SHP77 treated with DMSO at 0.1 percent for 48 hours (cell line): ENCODE data around the gene PTPRT.

Experiments used
- DNase-seq: peaks from one replicate; lab custom pipeline; 2025; lab: John Stamatoyannopoulos, UW

PTPRT gene

DNA sequence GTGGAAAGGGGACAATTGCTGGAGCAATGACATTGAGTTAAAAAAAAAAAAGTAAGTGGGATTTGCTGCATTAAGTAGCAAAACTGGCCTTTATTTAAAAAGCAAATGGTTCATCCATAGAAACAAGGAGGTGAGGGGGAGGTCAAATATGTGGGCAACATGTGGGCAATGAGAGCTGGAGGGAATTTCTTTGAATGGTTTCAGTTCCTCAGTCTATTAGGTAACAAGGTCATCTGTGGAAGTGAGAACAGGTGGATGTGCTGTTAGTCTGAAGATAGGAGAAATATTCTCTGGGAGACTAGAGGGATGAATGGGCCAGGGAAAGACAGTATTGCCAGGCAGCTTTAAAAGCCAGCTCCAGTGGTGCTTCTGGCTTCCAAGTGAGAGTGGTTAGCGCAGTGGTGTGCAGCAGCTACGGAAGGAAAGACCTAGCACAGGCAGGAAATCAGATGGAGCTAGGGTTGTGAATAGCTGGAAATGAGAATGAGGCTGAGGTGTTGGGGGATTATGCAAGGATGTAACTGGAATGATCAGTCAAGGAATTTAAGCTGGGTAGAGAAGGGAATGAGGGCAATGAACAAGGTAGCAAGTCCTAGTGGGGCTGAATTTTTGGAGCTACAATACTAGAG is 727.6 kb downstream of the PTPRT start:
- DNase-seq = no peak

DNA sequence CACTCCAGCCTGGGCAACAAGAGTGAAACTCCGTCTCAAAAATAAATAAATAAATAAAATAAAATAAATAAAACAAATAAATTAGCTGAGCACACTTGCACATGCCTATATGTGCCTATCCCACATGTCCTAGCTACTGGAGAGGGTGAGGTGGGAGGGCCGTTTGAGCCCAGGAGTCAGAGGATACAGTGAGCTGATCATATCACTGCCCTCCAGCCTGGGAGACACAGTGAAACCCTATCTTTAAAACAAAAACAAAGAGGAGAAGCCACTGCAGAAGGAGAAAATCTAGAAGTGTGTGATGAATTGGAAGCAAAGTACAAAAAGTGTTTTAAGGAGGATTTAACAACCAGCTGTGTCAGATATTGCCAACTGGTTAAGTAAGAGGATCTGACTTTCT is 728.4 kb downstream of the PTPRT start:
- DNase-seq = no peak

GRCh38 chr20:42447270-42447669 is 742.4 kb downstream of the PTPRT start:
- DNase-seq = no peak

- DNase-seq = no peak
Observed at GRCh38 chr20:42444799-42445198, 744.9 kb downstream of the PTPRT start.

DNA sequence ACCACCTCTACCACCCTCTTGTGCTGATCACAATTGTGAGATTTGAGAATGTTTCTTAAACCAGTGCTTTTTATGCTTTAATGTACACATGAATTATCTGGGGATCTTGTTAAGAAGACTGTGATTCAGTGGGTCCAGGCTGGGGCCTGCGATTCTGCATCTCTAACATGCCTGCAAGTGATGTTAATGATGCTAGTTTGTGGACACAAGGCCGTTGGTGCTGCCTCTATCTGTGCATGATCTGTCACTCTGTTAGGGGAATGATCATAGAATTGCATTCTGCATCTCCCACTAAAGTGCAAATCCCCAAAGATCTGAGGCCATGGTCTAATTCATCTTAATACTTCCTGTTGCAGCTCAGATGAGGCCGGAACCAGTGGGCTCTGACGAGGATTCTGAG is 746.5 kb downstream of the PTPRT start:
- DNase-seq = no peak

- no peak for DNase-seq
Observed at GRCh38 chr20:42442716-42443115, 747.0 kb downstream of the PTPRT start.

GRCh38 chr20:42441864-42442331 is 747.8 kb downstream of the PTPRT start:
- no peak for DNase-seq

GRCh38 chr20:42441196-42441863 is 748.4 kb downstream of the PTPRT start:
- no peak for DNase-seq

- no peak for DNase-seq
Observed at GRCh38 chr20:42435230-42435629, 754.5 kb downstream of the PTPRT start.

DNA sequence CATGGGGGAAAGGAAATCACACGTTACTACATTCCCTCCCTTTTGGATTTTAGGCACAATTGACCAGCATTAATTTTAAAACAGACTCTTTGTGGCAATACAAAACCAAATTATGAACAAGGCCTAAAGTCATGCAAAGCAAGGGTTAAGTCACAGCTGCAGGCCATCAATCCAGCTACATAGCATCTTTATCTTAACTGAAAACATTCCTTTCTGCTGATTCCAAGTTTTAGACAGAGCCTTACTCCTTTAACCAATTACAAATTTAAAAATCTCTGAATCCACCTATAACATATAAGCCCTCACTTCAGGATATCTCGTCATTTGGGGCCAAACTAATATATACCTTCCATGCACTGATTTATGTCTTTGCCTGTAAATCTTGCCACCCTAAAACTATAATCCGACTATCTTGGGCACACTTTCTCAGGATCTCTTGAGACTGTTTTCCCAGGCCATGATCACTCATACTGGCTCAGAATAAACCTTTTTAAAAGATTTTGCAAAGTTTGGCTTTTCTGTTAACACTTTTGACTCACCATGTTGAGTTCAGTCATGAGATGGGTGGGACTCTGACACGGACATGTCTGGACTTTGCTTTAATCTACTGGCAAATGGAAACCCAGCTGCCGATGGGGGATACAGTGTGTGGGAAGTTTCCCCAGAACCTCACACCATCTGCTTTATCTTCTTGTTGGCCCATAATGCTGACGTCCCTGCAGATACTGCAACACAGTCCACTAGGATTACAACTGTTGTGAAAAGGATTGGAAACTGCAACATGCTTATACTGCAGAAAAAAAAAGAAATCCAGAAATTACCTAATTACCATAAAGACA is 757.0 kb downstream of the PTPRT start:
- no peak for DNase-seq

DNA sequence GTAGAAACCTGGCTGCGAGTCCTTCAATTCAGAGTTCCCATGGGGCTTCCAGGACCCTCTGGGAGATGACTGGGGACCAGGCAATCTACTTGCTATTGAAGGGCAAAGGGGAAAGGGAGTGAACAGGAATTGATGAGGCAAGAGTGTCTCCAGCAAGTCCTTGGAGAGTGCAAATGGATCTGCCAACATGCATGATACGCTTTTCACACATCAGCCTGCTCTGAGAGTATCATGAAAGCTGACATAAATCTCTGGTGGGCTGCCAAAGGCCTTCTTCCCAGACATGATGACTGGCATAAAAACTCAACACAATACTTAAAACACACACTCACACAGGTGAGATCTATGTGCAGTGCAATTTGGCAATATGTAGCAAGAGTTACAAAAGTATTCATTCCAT is 759.1 kb downstream of the PTPRT start:
- DNase-seq = no peak

- no peak for DNase-seq
Observed at GRCh38 chr20:42429761-42430458, 759.8 kb downstream of the PTPRT start.

DNA sequence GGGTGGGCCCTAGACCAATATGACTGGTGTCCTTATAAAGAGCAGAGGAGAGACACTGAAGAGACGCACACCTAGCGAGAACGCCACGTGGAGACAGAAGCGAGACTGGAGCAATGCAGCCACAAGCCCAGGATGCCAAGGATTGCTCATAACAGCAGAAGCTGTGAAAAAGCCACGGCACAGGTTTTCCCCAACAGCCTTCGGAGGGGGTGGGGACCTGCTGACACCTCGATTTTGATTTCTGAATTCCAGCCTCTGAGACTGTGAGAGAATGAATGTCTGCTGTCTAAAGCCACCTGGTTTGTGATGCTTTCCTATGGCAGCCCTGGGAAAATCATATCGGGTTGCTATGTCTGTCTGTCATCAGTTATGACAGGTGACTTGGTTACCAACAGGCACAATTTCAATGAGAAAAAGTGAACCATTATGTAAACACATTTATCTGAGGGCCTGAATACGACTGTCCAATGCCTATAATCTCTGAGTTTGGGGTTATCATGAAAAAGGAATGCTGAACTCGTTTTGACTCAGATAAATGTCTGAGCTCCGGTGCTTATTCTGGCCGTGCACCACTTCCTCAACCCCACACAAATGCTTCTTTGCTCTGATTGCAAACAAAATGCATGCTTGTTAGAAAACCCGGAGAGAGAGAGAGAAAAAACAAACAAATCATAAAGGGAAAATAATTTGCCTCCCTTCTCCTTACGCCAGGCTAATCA is 769.7 kb downstream of the PTPRT start:
- DNase-seq = no peak

DNA sequence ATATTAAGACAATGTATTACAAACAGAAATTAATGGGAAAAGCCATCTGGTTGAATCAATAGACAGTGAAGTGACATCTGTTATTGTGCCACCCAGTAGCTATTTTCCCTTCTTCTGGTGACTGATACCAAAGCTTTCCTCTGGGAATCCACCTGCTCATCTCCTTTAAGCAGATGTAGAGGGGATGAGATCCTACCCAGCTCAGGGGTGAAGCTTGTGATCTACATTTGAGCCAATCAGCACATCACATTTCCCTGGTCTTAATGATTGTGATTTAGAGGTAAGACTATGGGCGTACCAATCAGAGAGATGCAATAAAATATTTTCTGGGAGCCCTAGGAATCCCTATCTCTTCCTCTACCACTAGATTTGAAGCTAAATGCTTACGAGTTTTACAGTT is 782.9 kb downstream of the PTPRT start:
- DNase-seq = no peak

DNA sequence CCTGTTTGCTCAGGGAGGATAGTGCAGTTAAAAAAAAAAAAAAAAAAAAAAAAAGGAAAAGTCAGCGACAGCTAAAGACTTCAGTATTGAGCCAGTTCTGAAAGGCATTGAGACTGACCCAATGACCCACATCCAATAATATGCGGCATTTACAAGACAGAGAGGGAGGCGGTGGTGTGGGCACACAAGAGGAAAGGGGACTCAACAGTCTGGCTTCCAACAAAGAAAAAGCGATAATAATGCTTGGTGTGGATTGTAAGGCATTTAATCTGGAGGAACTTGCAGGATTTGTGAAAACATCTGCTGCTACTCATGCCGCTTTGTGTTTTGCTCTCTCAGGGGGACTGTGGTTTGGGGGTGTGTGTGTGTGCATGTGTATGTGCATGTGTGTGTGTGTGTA is 787.3 kb downstream of the PTPRT start:
- DNase-seq = no peak

- no peak for DNase-seq
Observed at GRCh38 chr20:42401613-42402012, 788.1 kb downstream of the PTPRT start.

GRCh38 chr20:42399802-42400201 is 789.9 kb downstream of the PTPRT start:
- no peak for DNase-seq

GRCh38 chr20:42392442-42392841 is 797.3 kb downstream of the PTPRT start:
- no peak for DNase-seq

DNA sequence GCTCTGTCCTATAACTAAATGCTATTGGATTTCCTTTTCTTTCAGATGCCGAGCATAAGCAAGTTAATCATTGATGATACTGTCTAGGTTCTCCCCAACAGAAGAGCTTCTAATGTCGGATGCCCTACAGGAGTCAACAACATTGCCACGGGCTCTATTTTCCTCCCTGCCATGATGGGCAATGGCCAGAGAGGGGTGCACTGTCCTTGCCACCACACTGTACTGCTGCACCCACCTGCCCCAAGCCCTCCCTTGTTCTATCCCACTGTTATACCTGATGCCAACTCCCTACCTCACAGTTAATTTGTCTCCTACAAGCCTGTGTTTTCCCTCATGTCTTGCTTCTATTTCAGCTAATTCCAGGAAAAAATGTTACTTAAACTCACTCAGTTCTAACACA is 797.9 kb downstream of the PTPRT start:
- DNase-seq = no peak

- DNase-seq = no peak
Observed at GRCh38 chr20:42380287-42380686, 809.4 kb downstream of the PTPRT start.

GRCh38 chr20:42379385-42379784 is 810.3 kb downstream of the PTPRT start:
- DNase-seq = no peak

DNA sequence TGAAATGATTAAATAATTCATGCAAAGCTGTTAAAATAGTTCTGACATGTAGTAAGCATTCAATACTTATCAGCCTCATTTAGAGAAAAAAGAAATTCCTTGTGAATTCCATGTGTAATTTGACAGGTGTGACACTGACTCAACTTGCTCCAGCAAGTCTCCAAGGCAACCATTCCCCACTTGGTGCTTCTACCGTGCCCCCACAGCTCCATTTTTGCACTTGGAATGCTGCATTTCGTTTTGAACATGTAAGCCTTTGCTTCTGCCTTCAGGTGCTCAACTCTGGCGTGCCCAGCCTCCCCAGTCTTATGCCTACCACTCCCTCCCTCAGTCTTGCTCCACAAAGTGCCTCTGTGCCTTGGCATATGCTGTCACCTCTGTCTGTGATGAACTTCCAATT is 810.9 kb downstream of the PTPRT start:
- no peak for DNase-seq
